ENCODE measurements around the gene TRERF1. TPM values are rescaled to one million over a fixed set of nuclear protein-coding genes. Genes with fewer than 3 reads are reported as not detected.

Gene TRERF1
- total and polyA plus RNA-seq, 2 of the 4 experiments (the other 2 are of a cell fraction), result 6.3 to 9.9 TPM

GRCh38 chr6:42251911-42252637 is 199.7 kb downstream of the TRERF1 start:
- TF ChIP-seq FOS (IDR thresholded peaks at IDR 0.05; ENCODE audit: low read depth, low read length), result no peak
- no peak for TF ChIP-seq CTCF (conservative IDR thresholded peaks at IDR 0.05; ENCODE audit: low read depth, low read length)
- TF ChIP-seq SMC3 (IDR thresholded peaks at IDR 0.05; ENCODE audit: low read depth, low read length), result no peak
- no peak for TF ChIP-seq CEBPB (IDR thresholded peaks at IDR 0.05; ENCODE audit: low read depth, low read length)
- no peak for TF ChIP-seq MXI1 (IDR thresholded peaks at IDR 0.05; ENCODE audit: borderline replicate concordance, low read depth, low read length)
- TF ChIP-seq ELK1 (IDR thresholded peaks at IDR 0.05; ENCODE audit: borderline replicate concordance, low read depth, low read length), result no peak
- TF ChIP-seq MAFK (IDR thresholded peaks at IDR 0.05; ENCODE audit: low read depth, low read length), result no peak
- TF ChIP-seq NFE2L2 (IDR thresholded peaks at IDR 0.05; ENCODE audit: low read depth, low read length), result no peak
- no peak for TF ChIP-seq CHD1 (IDR thresholded peaks at IDR 0.05; ENCODE audit: low read depth, low read length)
- Histone ChIP-seq H3K14ac (replicated peaks; ENCODE audit: low read depth, low read length) (peak overlapping the region; percentile 19; the same call in 1 of the 2 replicates), H3K27ac (ENCODE audit: insufficient read depth, low read length) (no peak overlapping the region), H2BK20ac (ENCODE audit: low read depth, low read length) (0 out of 2 replicates have a peak overlapping the region, but pooled peaks have one; percentile 22), H3K9ac (ENCODE audit: low read depth, low read length) (no peak overlapping the region), H4K8ac (ENCODE audit: low read depth in 2 of 2, low read length in 2 of 2) (peak overlapping the region in 1 of 2 experiments; percentile 18; a peak in 2 of 4 replicates), H2AK9ac (replicated peaks; ENCODE audit: low read depth, low read length, poor library complexity) (no peak overlapping the region), H3K4me1 (ENCODE audit: control insufficient read depth, insufficient read depth, low read length) (peaks cover 12% of the 10 kb centered on the region), H3K27me3 (ENCODE audit: control insufficient read depth, insufficient read depth, low read length) (no peaks in the 10 kb centered on the region), H4K91ac (ENCODE audit: insufficient read depth, low read depth, low read length) (no peak overlapping the region; the same call in 1 of the 2 replicates), H2BK15ac (ENCODE audit: low read depth, low read length) (no peak overlapping the region), H3K4ac (ENCODE audit: low read depth, low read length) (peak overlapping the region; percentile 57), H2AFZ (replicated peaks; ENCODE audit: low read length, poor library complexity) (peak overlapping the region; percentile 4), H2BK120ac (ENCODE audit: low read depth, low read length) (no peak overlapping the region), H3K79me1 (ENCODE audit: low read depth in 1 of 2, low read length in 2 of 2) (peaks cover 0 to 19% of the 10 kb centered on the region in 2 experiments; a peak in 1 of 4 replicates), H3K4me2 (ENCODE audit: low read depth, low read length) (no peak overlapping the region), H3K9me3 (ENCODE audit: control insufficient read depth, insufficient read depth, low read length) (no peaks in the 10 kb centered on the region), H3K4me3 (ENCODE audit: insufficient read depth, low read depth, low read length) (no peak overlapping the region), H4K20me1 (ENCODE audit: insufficient read depth, low read length) (no peaks in the 10 kb centered on the region), H2BK5ac (ENCODE audit: low read depth, low read length, poor library complexity, severe bottlenecking) (no peak overlapping the region), H2AK5ac (ENCODE audit: low read depth, low read length) (peak overlapping the region; percentile 45; the same call in 1 of the 2 replicates), H3K36me3 (ENCODE audit: control insufficient read depth, insufficient read depth, low read length) (peaks cover 58% of the 10 kb centered on the region), H3K18ac (ENCODE audit: low read depth, low read length) (no peak overlapping the region; the same call in 1 of the 2 replicates), H4K5ac (ENCODE audit: low read depth, low read length) (peak overlapping the region; percentile 5; the same call in 1 of the 2 replicates), H3K9me1 (ENCODE audit: insufficient read depth, low read length) (peaks cover 20% of the 10 kb centered on the region), H3K56ac (ENCODE audit: extremely low read depth, insufficient read depth, low read length) (no peak overlapping the region), H3K23ac (ENCODE audit: low read depth, low read length) (peak overlapping the region; percentile 65; the same call in 1 of the 2 replicates)
- intact Hi-C loops (cut with micrococcal nuclease) (no loop called here), in situ Hi-C loops (cut with MboI; ENCODE audit: low sequenced_read_pairs) (no loop called here), dilution Hi-C loops (cut with HindIII; ENCODE audit: low sequenced_read_pairs, unreplicated experiment) (no loop called here)
- ATAC-seq (ENCODE audit: low read depth) (peak; percentile 53), DNase-seq (no peak)
- POLR2A ChIA-PET (ENCODE audit: unreplicated experiment), result no interaction called here
- WGBS, 2 experiments (ENCODE audit: extremely low coverage in 2 of 2, insufficient read length in 1 of 2), result 30% methylated on average over 2 of the region's 9 CpGs; no CpG with 5 or more reads in 1 of the 2 experiments
- no TSS peak for BruUV-seq (replicated peaks)
- CTCF ChIA-PET, result no interaction called here

All from IMR-90 (cell line).